PFSK-1 (cell line): ENCODE results near the gene TTC29.

ENCODE experiments used
- FOXP2 ChIP-seq: optimal IDR thresholded peaks from 2 replicates; pipeline ENCODE3; 2011; ENCODE audit warnings: borderline replicate concordance, control low read depth, inconsistent platforms; ENCODE audit not compliant: insufficient read depth; ENCODE audit errors: extremely low read length, extremely low read depth
- POLR2AphosphoS5 ChIP-seq: IDR thresholded peaks from 2 replicates; pipeline ENCODE4 v1.6.1; 2012; ENCODE audit warnings: low read depth, mild to moderate bottlenecking, control low read depth, low read length, moderate library complexity
- REST ChIP-seq, 2 experiments: IDR thresholded peaks; 2 replicates each; pipeline versions ENCODE4 v1.6.1 to v1.8.0; 2011 to 2012; ENCODE audit warnings: low read depth in 2 of 2, low read length in 2 of 2, control low read depth in 1 of 2, inconsistent platforms in 1 of 2, mild to moderate bottlenecking in 1 of 2, moderate library complexity in 1 of 2; ENCODE audit not compliant: insufficient read depth in 1 of 2
- SIN3A ChIP-seq: IDR thresholded peaks from 2 replicates; pipeline ENCODE4 v1.6.1; 2012; ENCODE audit warnings: mild to moderate bottlenecking, low read length, moderate library complexity, borderline replicate concordance; ENCODE audit not compliant: insufficient read depth
- TAF1 ChIP-seq: IDR thresholded peaks from 2 replicates; pipeline ENCODE4 v1.6.1; 2012; ENCODE audit warnings: low read length, control low read depth, borderline replicate concordance; ENCODE audit not compliant: insufficient read depth

The TTC29 gene

DNA sequence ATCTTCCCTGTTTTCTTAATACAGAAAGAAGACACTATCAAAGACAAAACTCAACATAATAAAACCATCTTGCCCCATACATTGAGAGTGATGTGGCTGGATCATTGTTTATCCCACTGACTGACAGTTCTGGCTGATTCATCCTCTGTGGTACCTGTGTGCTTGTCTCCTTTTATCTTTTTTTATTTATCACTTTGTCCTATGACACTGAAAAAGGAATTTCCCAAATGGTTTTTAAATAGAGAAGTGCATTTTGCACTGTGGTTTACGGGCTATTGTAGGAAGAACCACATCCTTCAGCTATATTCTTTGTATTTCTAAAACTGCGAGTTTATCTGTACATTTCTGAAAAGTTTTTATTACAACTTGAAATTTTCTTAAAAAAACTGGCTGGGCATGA lies 15.0 kb downstream of the TTC29 start:
- TF ChIP-seq SIN3A = no peak
- no peak for TF ChIP-seq POLR2AphosphoS5
- no peak for TF ChIP-seq TAF1
- no peak for TF ChIP-seq REST (IDR thresholded peaks at IDR 0.05; ENCODE audit: insufficient read depth in 1 of 2, low read depth in 2 of 2, low read length in 2 of 2)
- TF ChIP-seq FOXP2 = no peak

DNA sequence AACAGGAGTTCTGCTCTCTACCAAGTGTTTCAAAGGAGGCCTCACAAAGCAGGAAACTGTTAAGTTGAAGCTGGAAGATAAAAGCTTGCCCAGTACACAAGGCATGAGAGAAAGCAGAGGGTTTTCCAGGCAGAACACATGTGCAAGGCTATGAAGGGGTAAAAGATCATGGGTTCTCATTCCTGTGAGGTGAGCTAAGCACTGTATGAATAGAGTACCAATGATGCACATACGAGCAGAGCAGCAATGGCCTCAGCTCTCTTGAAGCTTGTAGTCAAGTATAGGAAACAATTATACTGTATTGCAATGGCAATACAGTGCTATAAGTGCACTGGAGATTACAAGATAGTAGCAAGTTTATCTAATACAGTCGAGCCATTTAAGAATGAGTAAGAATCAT lies 18.0 kb downstream of the TTC29 start:
- TF ChIP-seq POLR2AphosphoS5 (no peak), FOXP2 (no peak), SIN3A (no peak), TAF1 (no peak), REST (IDR thresholded peaks at IDR 0.05; ENCODE audit: insufficient read depth in 1 of 2, low read depth in 2 of 2, low read length in 2 of 2) (no peak)

DNA sequence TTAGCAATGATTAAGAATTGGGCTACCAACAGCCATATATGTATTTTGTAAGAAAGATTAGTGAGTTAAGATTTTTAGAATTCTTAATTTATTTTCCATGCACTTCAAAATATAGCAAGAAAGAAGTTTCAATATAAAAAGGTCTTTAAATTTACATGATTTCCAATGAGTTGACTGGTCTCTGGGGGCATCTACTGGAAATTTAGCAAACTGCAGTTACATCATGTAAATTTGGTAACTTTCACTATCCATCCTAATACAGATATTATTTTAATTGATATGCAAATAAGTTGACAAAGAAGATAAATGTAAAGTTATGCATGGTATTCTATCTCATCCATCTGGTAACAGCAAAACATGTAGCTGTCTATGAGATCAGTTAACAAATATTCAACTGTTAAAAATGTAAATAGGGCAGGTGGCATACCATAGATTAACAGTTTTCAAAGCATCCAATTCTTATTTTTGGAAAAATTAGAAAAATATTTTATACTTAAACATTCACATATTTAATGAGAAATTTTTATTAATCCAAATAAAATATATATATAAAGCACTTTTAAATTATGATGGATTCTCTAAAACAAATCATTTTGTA lies 29.1 kb downstream of the TTC29 start:
- TF ChIP-seq SIN3A (no peak), FOXP2 (no peak)

- TF ChIP-seq FOXP2 (no peak), REST (IDR thresholded peaks at IDR 0.05; ENCODE audit: insufficient read depth in 1 of 2, low read depth in 2 of 2, low read length in 2 of 2) (no peak), SIN3A (no peak), POLR2AphosphoS5 (no peak), TAF1 (no peak)
These were observed 30.5 kb downstream of the TTC29 start for GRCh38 chr4:146915132-146915531.

DNA sequence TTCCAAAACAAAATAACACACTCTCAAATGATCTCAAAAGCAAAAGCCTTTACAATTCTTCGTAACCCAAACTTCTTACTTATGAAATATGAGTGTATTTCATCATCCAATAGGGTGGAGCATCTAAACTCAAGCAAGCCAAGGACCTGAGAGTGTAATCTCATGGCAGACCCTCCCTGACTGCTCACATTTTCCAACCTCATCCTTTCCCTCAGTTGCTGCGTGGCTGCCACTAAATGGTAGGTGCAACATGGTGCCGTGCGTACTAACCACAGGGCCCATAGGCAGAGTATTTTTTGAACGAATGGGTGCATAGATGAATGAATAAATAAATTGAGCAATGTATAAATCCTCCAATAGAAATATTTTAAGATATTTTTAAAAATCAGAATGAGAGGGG lies 45.4 kb downstream of the TTC29 start:
- TF ChIP-seq FOXP2 (no peak), TAF1 (no peak), SIN3A (no peak), POLR2AphosphoS5 (no peak), REST (IDR thresholded peaks at IDR 0.05; ENCODE audit: insufficient read depth in 1 of 2, low read depth in 2 of 2, low read length in 2 of 2) (no peak)
